SK-N-SH (cell line): Measurements from ENCODE around the gene WWP2.

ENCODE experiments used
- CHD2 ChIP-seq: fragments of 150-350 bp; IDR thresholded peaks from 2 replicates; pipeline ENCODE4 v1.6.1; 2018; ENCODE audit warnings: low read length; ENCODE audit not compliant: partially characterized antibody
- EP300 ChIP-seq, 2 experiments: IDR thresholded peaks; 2 replicates each; pipeline versions ENCODE4 v1.4.0 to v1.6.1; 2012; ENCODE audit warnings: borderline replicate concordance in 1 of 2, low read depth in 1 of 2, low read length in 1 of 2
- EZH2phosphoT487 ChIP-seq: fragments of 200-600 bp; sonication (generic); IDR thresholded peaks from 2 replicates; pipeline ENCODE4 v1.6.1; 2017; ENCODE audit warnings: low read depth, mixed run types, mild to moderate bottlenecking, antibody characterized with exemption, moderate library complexity, borderline replicate concordance
- MXI1 ChIP-seq: IDR thresholded peaks from 2 replicates; pipeline ENCODE4 v1.6.1; 2012; ENCODE audit warnings: mild to moderate bottlenecking, low read depth, low read length, improper control_type of control experiment
- NRF1 ChIP-seq: IDR thresholded peaks from 2 replicates; pipeline ENCODE4 v1.6.1; 2012; ENCODE audit warnings: low read depth, mild to moderate bottlenecking, low read length
- RAD21 ChIP-seq: IDR thresholded peaks from 2 replicates; pipeline ENCODE4 v1.6.1; 2012; ENCODE audit warnings: mild to moderate bottlenecking, low read length
- SMC3 ChIP-seq: IDR thresholded peaks from 2 replicates; pipeline ENCODE4 v1.6.1; 2012; ENCODE audit warnings: low read depth, low read length, improper control_type of control experiment
- TF ChIP-seq, protein P1 (sequence below): fragments of 200-600 bp; sonication (generic); IDR thresholded peaks from 2 replicates; pipeline ENCODE4 v1.6.1; 2017; ENCODE audit warnings: antibody characterized with exemption, mild to moderate bottlenecking, moderate library complexity
- TF ChIP-seq, protein P2 (sequence below): fragments of 150-350 bp; IDR thresholded peaks from 2 replicates; pipeline ENCODE4 v1.6.1; 2016; ENCODE audit warnings: mild to moderate bottlenecking, low read depth, low read length
- TF ChIP-seq, protein P3 (sequence below): IDR thresholded peaks from 2 replicates; pipeline ENCODE4 v1.4.0; 2012; ENCODE audit warnings: low read depth, borderline replicate concordance
- TF ChIP-seq, protein P4 (sequence below): fragments of 150-350 bp; IDR thresholded peaks from 2 replicates; pipeline ENCODE4 v1.6.1; 2017; ENCODE audit warnings: antibody characterized with exemption, low read length, low read depth, borderline replicate concordance
- TF ChIP-seq, protein P5 (sequence below): IDR thresholded peaks from 2 replicates; pipeline ENCODE4 v1.4.0; 2012; ENCODE audit warnings: low read depth, borderline replicate concordance

DNA sequence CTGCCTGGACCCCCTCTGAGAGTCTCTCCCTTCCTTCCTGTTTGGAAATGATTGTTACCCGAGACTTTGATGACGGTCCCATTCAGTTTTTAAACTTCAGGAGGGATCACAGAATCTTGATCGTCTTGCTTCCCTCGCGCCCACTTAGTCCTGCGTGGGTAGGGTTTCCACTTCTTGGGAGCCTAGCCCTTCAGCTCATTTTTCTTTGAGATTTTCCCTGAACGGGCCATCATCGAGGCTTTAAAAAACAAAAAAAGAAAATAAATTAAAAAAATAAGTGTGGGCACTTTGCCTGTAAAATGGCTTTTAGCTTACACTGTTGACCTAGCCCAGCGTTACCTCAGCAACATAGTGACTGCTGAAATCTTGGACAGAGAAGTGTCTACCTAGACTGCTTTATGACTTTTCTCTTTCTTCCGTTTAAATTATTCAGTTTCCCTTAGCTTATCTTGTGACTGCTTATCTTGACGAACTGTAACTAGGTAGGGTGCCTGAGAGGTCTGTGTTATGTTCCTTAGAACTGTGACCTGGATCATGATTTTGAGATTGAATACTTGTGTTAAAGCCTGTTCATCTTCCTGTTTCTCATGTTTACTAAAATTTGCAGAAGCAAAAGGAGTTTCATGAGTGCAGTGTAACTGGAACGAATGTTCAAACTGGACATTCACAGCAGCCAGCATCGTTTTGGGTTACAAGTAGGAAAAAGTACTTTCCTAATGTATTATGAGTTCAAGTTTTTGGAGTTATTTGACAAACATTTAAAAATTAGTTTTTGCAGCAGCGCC, 874 bp downstream of the WWP2 start:
- TF ChIP-seq, protein P1, sequence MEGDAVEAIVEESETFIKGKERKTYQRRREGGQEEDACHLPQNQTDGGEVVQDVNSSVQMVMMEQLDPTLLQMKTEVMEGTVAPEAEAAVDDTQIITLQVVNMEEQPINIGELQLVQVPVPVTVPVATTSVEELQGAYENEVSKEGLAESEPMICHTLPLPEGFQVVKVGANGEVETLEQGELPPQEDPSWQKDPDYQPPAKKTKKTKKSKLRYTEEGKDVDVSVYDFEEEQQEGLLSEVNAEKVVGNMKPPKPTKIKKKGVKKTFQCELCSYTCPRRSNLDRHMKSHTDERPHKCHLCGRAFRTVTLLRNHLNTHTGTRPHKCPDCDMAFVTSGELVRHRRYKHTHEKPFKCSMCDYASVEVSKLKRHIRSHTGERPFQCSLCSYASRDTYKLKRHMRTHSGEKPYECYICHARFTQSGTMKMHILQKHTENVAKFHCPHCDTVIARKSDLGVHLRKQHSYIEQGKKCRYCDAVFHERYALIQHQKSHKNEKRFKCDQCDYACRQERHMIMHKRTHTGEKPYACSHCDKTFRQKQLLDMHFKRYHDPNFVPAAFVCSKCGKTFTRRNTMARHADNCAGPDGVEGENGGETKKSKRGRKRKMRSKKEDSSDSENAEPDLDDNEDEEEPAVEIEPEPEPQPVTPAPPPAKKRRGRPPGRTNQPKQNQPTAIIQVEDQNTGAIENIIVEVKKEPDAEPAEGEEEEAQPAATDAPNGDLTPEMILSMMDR: no peak
- TF ChIP-seq, protein P2, sequence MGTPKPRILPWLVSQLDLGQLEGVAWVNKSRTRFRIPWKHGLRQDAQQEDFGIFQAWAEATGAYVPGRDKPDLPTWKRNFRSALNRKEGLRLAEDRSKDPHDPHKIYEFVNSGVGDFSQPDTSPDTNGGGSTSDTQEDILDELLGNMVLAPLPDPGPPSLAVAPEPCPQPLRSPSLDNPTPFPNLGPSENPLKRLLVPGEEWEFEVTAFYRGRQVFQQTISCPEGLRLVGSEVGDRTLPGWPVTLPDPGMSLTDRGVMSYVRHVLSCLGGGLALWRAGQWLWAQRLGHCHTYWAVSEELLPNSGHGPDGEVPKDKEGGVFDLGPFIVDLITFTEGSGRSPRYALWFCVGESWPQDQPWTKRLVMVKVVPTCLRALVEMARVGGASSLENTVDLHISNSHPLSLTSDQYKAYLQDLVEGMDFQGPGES: no peak
- TF ChIP-seq NRF1 (no peak), EP300 (IDR thresholded peaks at IDR 0.05; ENCODE audit: borderline replicate concordance in 1 of 2, low read depth in 1 of 2, low read length in 1 of 2) (no peak), CHD2 (no peak), EZH2phosphoT487 (no peak), SMC3 (no peak), MXI1 (no peak), RAD21 (no peak)
- TF ChIP-seq, protein P3, sequence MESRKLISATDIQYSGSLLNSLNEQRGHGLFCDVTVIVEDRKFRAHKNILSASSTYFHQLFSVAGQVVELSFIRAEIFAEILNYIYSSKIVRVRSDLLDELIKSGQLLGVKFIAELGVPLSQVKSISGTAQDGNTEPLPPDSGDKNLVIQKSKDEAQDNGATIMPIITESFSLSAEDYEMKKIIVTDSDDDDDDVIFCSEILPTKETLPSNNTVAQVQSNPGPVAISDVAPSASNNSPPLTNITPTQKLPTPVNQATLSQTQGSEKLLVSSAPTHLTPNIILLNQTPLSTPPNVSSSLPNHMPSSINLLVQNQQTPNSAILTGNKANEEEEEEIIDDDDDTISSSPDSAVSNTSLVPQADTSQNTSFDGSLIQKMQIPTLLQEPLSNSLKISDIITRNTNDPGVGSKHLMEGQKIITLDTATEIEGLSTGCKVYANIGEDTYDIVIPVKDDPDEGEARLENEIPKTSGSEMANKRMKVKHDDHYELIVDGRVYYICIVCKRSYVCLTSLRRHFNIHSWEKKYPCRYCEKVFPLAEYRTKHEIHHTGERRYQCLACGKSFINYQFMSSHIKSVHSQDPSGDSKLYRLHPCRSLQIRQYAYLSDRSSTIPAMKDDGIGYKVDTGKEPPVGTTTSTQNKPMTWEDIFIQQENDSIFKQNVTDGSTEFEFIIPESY: no peak
- TF ChIP-seq, protein P4, sequence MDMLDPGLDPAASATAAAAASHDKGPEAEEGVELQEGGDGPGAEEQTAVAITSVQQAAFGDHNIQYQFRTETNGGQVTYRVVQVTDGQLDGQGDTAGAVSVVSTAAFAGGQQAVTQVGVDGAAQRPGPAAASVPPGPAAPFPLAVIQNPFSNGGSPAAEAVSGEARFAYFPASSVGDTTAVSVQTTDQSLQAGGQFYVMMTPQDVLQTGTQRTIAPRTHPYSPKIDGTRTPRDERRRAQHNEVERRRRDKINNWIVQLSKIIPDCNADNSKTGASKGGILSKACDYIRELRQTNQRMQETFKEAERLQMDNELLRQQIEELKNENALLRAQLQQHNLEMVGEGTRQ: no peak
- TF ChIP-seq, protein P5, sequence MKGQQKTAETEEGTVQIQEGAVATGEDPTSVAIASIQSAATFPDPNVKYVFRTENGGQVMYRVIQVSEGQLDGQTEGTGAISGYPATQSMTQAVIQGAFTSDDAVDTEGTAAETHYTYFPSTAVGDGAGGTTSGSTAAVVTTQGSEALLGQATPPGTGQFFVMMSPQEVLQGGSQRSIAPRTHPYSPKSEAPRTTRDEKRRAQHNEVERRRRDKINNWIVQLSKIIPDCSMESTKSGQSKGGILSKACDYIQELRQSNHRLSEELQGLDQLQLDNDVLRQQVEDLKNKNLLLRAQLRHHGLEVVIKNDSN: no peak
